DND-41 (cell line): Measurements from ENCODE around the gene GBP5.
A peak's percentile ranks its signal among the peaks of the same experiment; 100 is the strongest.

Source experiments
- ATAC-seq: fragments of 200-7000 bp; cut with Tn5 transposase; 3 replicates; pipeline ENCODE4 v1.9.1; 2021; ENCODE audit warnings: low read depth; ENCODE audit not compliant: insufficient read depth
- DNase-seq: peaks from one replicate; pipeline ENCODE4 v3.0.0-alpha.2; 2020
- H2AFZ ChIP-seq: 2 replicates; pipeline ENCODE4 v1.6.0; 2012; ENCODE audit warnings: low read depth, low read length
- H3K27ac ChIP-seq: 2 replicates; pipeline ENCODE4 v1.5.1; 2012; ENCODE audit warnings: low read length, inconsistent platforms
- H3K27me3 ChIP-seq: fragments of 200-600 bp; sonication (generic); 2 replicates; pipeline ENCODE4 v1.6.0; 2012; ENCODE audit warnings: low read length, mild to moderate bottlenecking, inconsistent platforms; ENCODE audit not compliant: insufficient read depth, poor library complexity
- H3K36me3 ChIP-seq: 2 replicates; pipeline ENCODE4 v1.5.1; 2012; ENCODE audit warnings: low read length, inconsistent platforms; ENCODE audit not compliant: insufficient read depth
- H3K4me1 ChIP-seq: 2 replicates; pipeline ENCODE4 v1.5.1; 2012; ENCODE audit warnings: mild to moderate bottlenecking, low read length; ENCODE audit not compliant: insufficient read depth
- H3K4me2 ChIP-seq: 2 replicates; pipeline ENCODE4 v1.6.0; 2012; ENCODE audit warnings: mild to moderate bottlenecking, moderate library complexity, low read length, inconsistent platforms; ENCODE audit not compliant: insufficient read depth
- H3K4me3 ChIP-seq, 2 experiments: fragments of 200-600 bp in 1 of 2; shearing (Covaris generic) in 1 of 2; 2 replicates each; pipeline ENCODE4 v1.5.1; 2012 to 2016; ENCODE audit warnings: inconsistent platforms in 2 of 2, low read length in 2 of 2, mild to moderate bottlenecking in 2 of 2, low read depth in 1 of 2, moderate library complexity in 1 of 2
- H3K79me2 ChIP-seq: 2 replicates; pipeline ENCODE4 v1.6.0; 2012; ENCODE audit warnings: low read length, inconsistent platforms; ENCODE audit not compliant: insufficient read depth
- H3K9ac ChIP-seq: 2 replicates; pipeline ENCODE4 v1.6.0; 2012; ENCODE audit warnings: low read depth, mild to moderate bottlenecking, inconsistent platforms, low read length, moderate library complexity
- H3K9me3 ChIP-seq: 2 replicates; pipeline ENCODE4 v1.5.1; 2012; ENCODE audit warnings: low read length, moderate library complexity, mild to moderate bottlenecking, inconsistent platforms; ENCODE audit not compliant: insufficient read depth, severe bottlenecking
- H4K20me1 ChIP-seq: 2 replicates; pipeline ENCODE4 v1.6.0; 2012; ENCODE audit warnings: low read length; ENCODE audit not compliant: insufficient read depth
- CTCF ChIP-seq: IDR thresholded peaks from 2 replicates; pipeline ENCODE4 v1.5.1; 2012; ENCODE audit warnings: borderline replicate concordance, low read length, moderate library complexity, mild to moderate bottlenecking; ENCODE audit not compliant: poor library complexity, severe bottlenecking; ENCODE audit errors: extremely low read depth
- EZH2 ChIP-seq: IDR thresholded peaks from 3 replicates; pipeline ENCODE4 v1.6.1; 2012; ENCODE audit warnings: borderline replicate concordance, low read depth, mild to moderate bottlenecking, moderate library complexity, low read length, inconsistent platforms; ENCODE audit not compliant: severe bottlenecking

Gene GBP5

GRCh38 chr1:89279011-89279466 lies 6.4 kb upstream of the GBP5 start:
- Histone ChIP-seq H3K4me1 (peaks cover 52% of the 10 kb centered on the region), H3K4me2 (peak overlapping the region; percentile 59), H3K9ac (peak overlapping the region; percentile 47), H3K27me3 (no peaks in the 10 kb centered on the region), H3K4me3 (peak overlapping the region in 1 of 2 experiments; percentile 40; a peak in 2 of 4 replicates), H2AFZ (peak overlapping the region; percentile 67), H4K20me1 (no peaks in the 10 kb centered on the region), H3K27ac (peak overlapping the region; percentile 88), H3K9me3 (no peaks in the 10 kb centered on the region), H3K79me2 (no peaks in the 10 kb centered on the region), H3K36me3 (no peaks in the 10 kb centered on the region)
- ATAC-seq (peak; percentile 85), DNase-seq (peak; percentile 59)
- TF ChIP-seq CTCF (no peak), EZH2 (no peak)

- H3K36me3 ChIP-seq = no peaks in the 10 kb centered on the region
- DNase-seq = no peak
- peak overlapping the region; percentile 47; the same call in 1 of the 2 replicates for H3K9ac ChIP-seq
- H4K20me1 ChIP-seq = no peaks in the 10 kb centered on the region
- H3K79me2 ChIP-seq = peaks cover 7% of the 10 kb centered on the region; the same call in 1 of the 2 replicates
- TF ChIP-seq EZH2 (no peak), CTCF (no peak)
- H3K9me3 ChIP-seq = peaks cover 2% of the 10 kb centered on the region
- peak overlapping the region; percentile 59; the same call in 1 of the 2 replicates for H3K4me2 ChIP-seq
- no peak for ATAC-seq
- H3K4me1 ChIP-seq = peaks cover 60% of the 10 kb centered on the region
- no peak overlapping the region for H2AFZ ChIP-seq
- no peak overlapping the region for H3K4me3 ChIP-seq
- peak overlapping the region; percentile 88 for H3K27ac ChIP-seq
- H3K27me3 ChIP-seq = no peaks in the 10 kb centered on the region
These were observed 5.1 kb upstream of the GBP5 start for GRCh38 chr1:89277725-89278124.

DNA sequence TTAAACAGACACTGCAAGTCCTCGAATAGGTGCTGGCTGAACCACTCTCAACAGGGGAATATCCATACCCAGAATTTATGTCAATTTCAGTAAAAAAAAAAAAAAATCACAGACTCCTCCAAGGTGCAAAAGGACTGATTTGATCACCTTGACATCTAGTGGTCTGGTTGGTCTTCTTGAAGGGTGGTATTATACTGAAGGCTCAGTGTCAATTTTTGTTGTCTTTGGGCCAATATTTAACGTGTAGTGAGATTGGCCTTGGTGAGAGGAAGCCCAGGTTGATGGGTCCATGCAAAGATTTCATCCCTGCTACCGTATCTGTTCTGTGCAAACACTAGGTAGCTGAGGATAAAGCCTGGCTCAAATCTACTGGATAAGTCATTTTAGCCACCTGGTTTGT lies 4.0 kb upstream of the GBP5 start:
- ATAC-seq = no peak
- no peak overlapping the region for H3K27ac ChIP-seq
- peaks cover 2% of the 10 kb centered on the region for H3K9me3 ChIP-seq
- H3K4me2 ChIP-seq = no peak overlapping the region
- no peak overlapping the region for H2AFZ ChIP-seq
- no peak overlapping the region for H3K4me3 ChIP-seq
- H4K20me1 ChIP-seq = no peaks in the 10 kb centered on the region
- DNase-seq = no peak
- peaks cover 18% of the 10 kb centered on the region for H3K79me2 ChIP-seq
- TF ChIP-seq CTCF (no peak), EZH2 (no peak)
- H3K4me1 ChIP-seq = peaks cover 60% of the 10 kb centered on the region
- H3K36me3 ChIP-seq = no peaks in the 10 kb centered on the region
- H3K9ac ChIP-seq = no peak overlapping the region
- no peaks in the 10 kb centered on the region for H3K27me3 ChIP-seq
